Type B pancreatic cell (in vitro differentiated cells): Measurements from ENCODE around the gene NACC1. TPM values are rescaled to one million over a fixed set of nuclear protein-coding genes. Genes with fewer than 3 reads are reported as not detected.
A peak's percentile ranks its signal among the peaks of the same experiment; 100 is the strongest.

Source experiments
- DNase-seq: peaks from one replicate; pipeline ENCODE4 v3.0.0; 2021; ENCODE audit warnings: mixed read lengths; ENCODE audit not compliant: unreplicated experiment; ENCODE audit errors: extremely low spot score
- H3K27ac Mint-ChIP-seq: 2 replicates; pipeline ENCODE4 v1.8.0; 2021; ENCODE audit warnings: mild to moderate bottlenecking, mixed read lengths
- H3K27me3 Mint-ChIP-seq: 2 replicates; pipeline ENCODE4 v1.8.0; 2021; ENCODE audit warnings: mixed read lengths
- H3K36me3 Mint-ChIP-seq: 2 replicates; pipeline ENCODE4 v1.8.0; 2021; ENCODE audit warnings: mixed read lengths
- H3K4me1 Mint-ChIP-seq: one replicate; pipeline ENCODE4 v1.8.0; 2021; ENCODE audit warnings: mixed read lengths; ENCODE audit not compliant: unreplicated experiment
- H3K4me3 Mint-ChIP-seq: 2 replicates; pipeline ENCODE4 v1.8.0; 2021; ENCODE audit warnings: mild to moderate bottlenecking, mixed read lengths
- H3K9me3 Mint-ChIP-seq: 2 replicates; pipeline ENCODE4 v1.8.0; 2021; ENCODE audit warnings: mixed read lengths
- CTCF ChIP-seq: fragments of 200-600 bp; sonication (generic); conservative IDR thresholded peaks from 2 replicates; pipeline ENCODE4 v1.5.0; 2021; ENCODE audit warnings: antibody characterized with exemption, mild to moderate bottlenecking
- total RNA-seq: library from RNA; stranded (reverse); gene quantifications from 2 replicates; pipeline ENCODE4 v1.2.1, GENCODE V29; 2021; ENCODE audit warnings: low replicate concordance

Gene NACC1
- total RNA-seq, 1 donor from 2014 or later = 66.8 TPM

GRCh38 chr19:13127811-13128575 lies 9.9 kb downstream of the NACC1 start:
- peaks cover 4% of the 10 kb centered on the region for H3K36me3 Mint-ChIP-seq
- H3K27ac Mint-ChIP-seq = no peak overlapping the region

DNA sequence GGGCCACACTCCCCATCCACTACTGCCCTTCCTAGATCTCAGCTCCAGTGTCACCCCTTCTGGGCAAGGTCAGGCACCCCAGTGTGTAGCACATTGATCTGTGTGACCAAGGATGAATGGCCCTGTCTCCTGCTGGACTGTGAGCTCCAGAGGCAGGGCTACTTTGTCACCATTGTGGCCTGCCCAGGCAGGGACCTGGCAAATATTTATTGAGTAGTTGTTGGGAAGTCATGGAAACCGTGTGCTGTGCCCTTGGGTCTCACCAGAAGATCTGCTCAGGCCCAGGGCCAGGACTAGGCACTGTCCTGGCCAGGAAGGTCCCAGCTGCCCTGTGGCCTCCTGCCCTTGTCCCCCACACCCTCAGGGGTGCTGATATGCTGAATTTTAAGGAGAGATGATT lies 10.5 kb downstream of the NACC1 start:
- Mint-ChIP-seq H3K4me3 (no peak overlapping the region), H3K4me1 (peaks cover 16% of the 10 kb centered on the region), H3K36me3 (peaks cover 8% of the 10 kb centered on the region), H3K9me3 (no peaks in the 10 kb centered on the region), H3K27ac (peak overlapping the region; percentile 59), H3K27me3 (no peaks in the 10 kb centered on the region)
- no peak for DNase-seq
- no peak for TF ChIP-seq CTCF

More at GRCh38 chr19:13127811-13128575, 9.9 kb downstream of the NACC1 start:
- TF ChIP-seq CTCF = no peak
- peaks cover 11% of the 10 kb centered on the region for H3K4me1 Mint-ChIP-seq
- DNase-seq = no peak
- no peaks in the 10 kb centered on the region for H3K9me3 Mint-ChIP-seq
- H3K27me3 Mint-ChIP-seq = no peaks in the 10 kb centered on the region
- H3K4me3 Mint-ChIP-seq = no peak overlapping the region

DNA sequence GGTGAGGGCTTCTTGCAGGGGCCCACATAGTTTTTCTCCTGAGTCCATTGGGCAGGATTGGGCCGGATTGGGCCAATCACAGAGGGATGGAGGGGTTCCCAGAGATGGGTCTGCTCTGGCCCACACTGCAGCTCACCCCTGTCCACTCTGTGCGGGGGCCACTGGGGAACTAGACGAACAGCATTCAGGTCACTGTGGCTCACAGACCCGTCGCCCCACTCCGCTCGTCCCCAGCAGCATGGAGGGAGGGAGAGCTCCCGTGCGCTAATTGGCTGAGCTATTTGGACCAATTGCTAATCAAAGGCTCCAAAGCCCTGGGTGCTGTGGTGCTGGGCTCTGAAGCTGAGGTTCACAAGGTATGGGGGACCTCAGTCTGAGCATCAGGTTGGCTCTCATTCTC lies 11.3 kb downstream of the NACC1 start:
- no peak for TF ChIP-seq CTCF
- H3K4me3 Mint-ChIP-seq = no peak overlapping the region
- peaks cover 8% of the 10 kb centered on the region for H3K36me3 Mint-ChIP-seq
- no peaks in the 10 kb centered on the region for H3K27me3 Mint-ChIP-seq
- no peak overlapping the region for H3K27ac Mint-ChIP-seq
- no peak for DNase-seq
- H3K9me3 Mint-ChIP-seq = no peaks in the 10 kb centered on the region
- peaks cover 17% of the 10 kb centered on the region for H3K4me1 Mint-ChIP-seq

DNA sequence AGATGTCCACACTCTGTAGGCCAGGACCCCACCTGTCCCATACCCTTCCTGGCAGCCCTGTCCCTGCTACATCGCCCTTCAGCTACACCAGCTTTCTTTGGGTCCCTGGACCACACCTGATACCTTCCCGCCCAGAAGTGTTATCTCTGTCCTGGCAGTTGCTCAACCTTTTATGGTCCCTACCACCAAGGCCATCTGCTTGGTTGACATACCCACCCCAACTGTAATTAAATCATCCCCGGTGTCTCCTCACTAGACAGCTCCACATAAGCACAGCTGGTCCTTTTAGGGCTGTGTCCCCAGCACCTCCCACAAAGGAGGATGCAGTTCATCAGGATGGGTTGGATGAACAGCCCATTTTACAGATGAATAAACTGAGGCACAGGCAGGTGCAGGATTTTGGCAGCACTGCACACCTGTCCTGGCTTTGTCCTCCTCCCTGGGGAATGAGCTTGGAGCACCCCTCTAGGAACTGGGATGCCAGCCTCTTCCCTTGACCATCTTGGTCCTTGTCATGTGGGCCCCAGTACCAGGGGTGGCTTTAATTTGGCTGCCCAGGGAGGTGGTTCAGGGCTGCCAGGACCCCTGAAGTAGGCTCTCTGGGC lies 12.9 kb downstream of the NACC1 start:
- Mint-ChIP-seq H3K27me3 (no peaks in the 10 kb centered on the region), H3K9me3 (no peaks in the 10 kb centered on the region), H3K27ac (peak overlapping the region; percentile 27), H3K4me1 (peaks cover 17% of the 10 kb centered on the region), H3K4me3 (no peak overlapping the region), H3K36me3 (peaks cover 8% of the 10 kb centered on the region)
- no peak for DNase-seq
- TF ChIP-seq CTCF = no peak

- Mint-ChIP-seq H3K4me3 (no peak overlapping the region), H3K4me1 (peaks cover 17% of the 10 kb centered on the region), H3K9me3 (no peaks in the 10 kb centered on the region), H3K27me3 (no peaks in the 10 kb centered on the region), H3K36me3 (peaks cover 8% of the 10 kb centered on the region), H3K27ac (peak overlapping the region; percentile 5)
- TF ChIP-seq CTCF = no peak
- no peak for DNase-seq
Observed at GRCh38 chr19:13132471-13133180, 14.6 kb downstream of the NACC1 start.
